ENCODE measurements around the gene SLC7A1. TPM values are rescaled to one million over a fixed set of nuclear protein-coding genes. Genes with fewer than 3 reads are reported as not detected.

The SLC7A1 gene
- total RNA-seq, 1 donor from 2014 or later: 27.5 TPM

GRCh38 chr13:29490561-29490885 is 105.0 kb downstream of the SLC7A1 start:
- DNase-seq (ENCODE audit: low spot score): no peak

- DNase-seq (ENCODE audit: low spot score): no peak
Measured at GRCh38 chr13:29489650-29490560, 105.6 kb downstream of the SLC7A1 start.

- DNase-seq (ENCODE audit: low spot score): no peak
Measured at GRCh38 chr13:29487466-29488454, 107.7 kb downstream of the SLC7A1 start.

GRCh38 chr13:29486551-29486950 is 108.9 kb downstream of the SLC7A1 start:
- no peak for DNase-seq (ENCODE audit: low spot score)

- DNase-seq (ENCODE audit: low spot score): no peak
Measured at GRCh38 chr13:29484796-29485195, 110.7 kb downstream of the SLC7A1 start.

GRCh38 chr13:29484236-29484635 is 111.3 kb downstream of the SLC7A1 start:
- DNase-seq (ENCODE audit: low spot score): no peak

- DNase-seq (ENCODE audit: low spot score): no peak
Measured at GRCh38 chr13:29483623-29484022, 111.9 kb downstream of the SLC7A1 start.

- no peak for DNase-seq (ENCODE audit: low spot score)
Measured at GRCh38 chr13:29483211-29483610, 112.3 kb downstream of the SLC7A1 start.

GRCh38 chr13:29482504-29482903 is 113.0 kb downstream of the SLC7A1 start:
- DNase-seq (ENCODE audit: low spot score): no peak

GRCh38 chr13:29481603-29482002 is 113.9 kb downstream of the SLC7A1 start:
- no peak for DNase-seq (ENCODE audit: low spot score)

GRCh38 chr13:29480893-29481525 is 114.5 kb downstream of the SLC7A1 start:
- no peak for DNase-seq (ENCODE audit: low spot score)

GRCh38 chr13:29479716-29480492 is 115.6 kb downstream of the SLC7A1 start:
- no peak for DNase-seq (ENCODE audit: low spot score)

GRCh38 chr13:29476046-29476445 is 119.4 kb downstream of the SLC7A1 start:
- DNase-seq (ENCODE audit: low spot score): no peak

GRCh38 chr13:29474991-29475390 is 120.5 kb downstream of the SLC7A1 start:
- DNase-seq (ENCODE audit: low spot score): no peak

- DNase-seq (ENCODE audit: low spot score): no peak
Measured at GRCh38 chr13:29473166-29473565, 122.3 kb downstream of the SLC7A1 start.

- no peak for DNase-seq (ENCODE audit: low spot score)
Measured at GRCh38 chr13:29472332-29472961, 123.0 kb downstream of the SLC7A1 start.

GRCh38 chr13:29471551-29471950 is 123.9 kb downstream of the SLC7A1 start:
- DNase-seq (ENCODE audit: low spot score): no peak

GRCh38 chr13:29465741-29466293 is 129.7 kb downstream of the SLC7A1 start:
- no peak for DNase-seq (ENCODE audit: low spot score)

GRCh38 chr13:29464105-29464679 is 131.3 kb downstream of the SLC7A1 start:
- DNase-seq (ENCODE audit: low spot score): no peak

- DNase-seq (ENCODE audit: low spot score): no peak
Measured at GRCh38 chr13:29459813-29460355, 135.6 kb downstream of the SLC7A1 start.
